Endodermal cell (in vitro differentiated cells): ENCODE measurements around the gene HPD. TPM values are rescaled to one million over a fixed set of nuclear protein-coding genes. Genes with fewer than 3 reads are reported as not detected.
"Not testable (repeated sequence)": the region's sequence is repeated elsewhere in the genome, so short reads cannot be mapped to it uniquely, and the experiment has no call there.

Experiments
- DNase-seq: peaks from one replicate; pipeline ENCODE4 v3.0.0-alpha.2; 2017
- H3K27ac ChIP-seq: 2 replicates; pipeline ENCODE4 v1.5.1; 2013; ENCODE audit warnings: mild to moderate bottlenecking, low read depth, low read length, moderate library complexity
- H3K27me3 ChIP-seq: 2 replicates; pipeline ENCODE4 v1.6.1; 2013; ENCODE audit warnings: mild to moderate bottlenecking, low read length, moderate library complexity; ENCODE audit not compliant: insufficient read depth, control insufficient read depth, poor library complexity, severe bottlenecking
- H3K36me3 ChIP-seq: 2 replicates; pipeline ENCODE4 v1.7.0; 2013; ENCODE audit warnings: mild to moderate bottlenecking, low read length, moderate library complexity; ENCODE audit not compliant: control insufficient read depth, insufficient read depth
- H3K4me1 ChIP-seq: one replicate; pipeline ENCODE4 v1.7.0; 2013; ENCODE audit warnings: low read length; ENCODE audit not compliant: control insufficient read depth, insufficient read depth
- H3K4me3 ChIP-seq: 2 replicates; pipeline ENCODE4 v1.5.1; 2013; ENCODE audit warnings: mild to moderate bottlenecking, low read length, moderate library complexity
- H3K9ac ChIP-seq: 2 replicates; pipeline ENCODE4 v1.6.1; 2013; ENCODE audit warnings: mild to moderate bottlenecking, low read length, moderate library complexity; ENCODE audit not compliant: poor library complexity, severe bottlenecking; ENCODE audit errors: extremely low read depth
- H3K9me3 ChIP-seq: 2 replicates; pipeline ENCODE4 v1.6.1; 2013; ENCODE audit warnings: mild to moderate bottlenecking, low read length, moderate library complexity; ENCODE audit not compliant: control insufficient read depth
- H3K27ac Mint-ChIP-seq: 2 replicates; pipeline ENCODE4 v1.8.0; 2020; ENCODE audit warnings: mixed read lengths
- H3K27me3 Mint-ChIP-seq: 2 replicates; pipeline ENCODE4 v1.8.0; 2021; ENCODE audit warnings: mild to moderate bottlenecking, mixed read lengths; ENCODE audit not compliant: insufficient read depth
- H3K36me3 Mint-ChIP-seq: 2 replicates; pipeline ENCODE4 v1.8.0; 2020; ENCODE audit warnings: low read depth, mixed read lengths
- H3K4me1 Mint-ChIP-seq: 2 replicates; pipeline ENCODE4 v1.8.0; 2020; ENCODE audit warnings: mixed read lengths
- H3K4me3 Mint-ChIP-seq: 2 replicates; pipeline ENCODE4 v1.8.0; 2020; ENCODE audit warnings: mild to moderate bottlenecking, moderate library complexity, mixed read lengths
- H3K9me3 Mint-ChIP-seq: 2 replicates; pipeline ENCODE4 v1.8.0; 2020; ENCODE audit warnings: mild to moderate bottlenecking, mixed read lengths
- WGBS, 2 experiments: methylation state at CpG; one replicate each; pipeline versions ENCODE4 v1.1.5 to v1.1.7; 2013; ENCODE audit warnings: missing lambda C conversion rate in 2 of 2, mixed read lengths in 1 of 2; ENCODE audit not compliant: insufficient coverage in 1 of 2, insufficient read length in 1 of 2; 5-methylcytosine and 5-hydroxymethylcytosine counted together
- total RNA-seq, 2 donors: library from RNA; stranded (reverse); fragmentation: NEBNext Ultra II Directional in 1 of 2; extraction: Animal tissue kit (Norgen Biotek cat#: 25700) in 1 of 2; gene quantifications; 2 replicates in 1 of 2; 3 replicates in 1 of 2; pipeline ENCODE4 v1.2.1, GENCODE V29; 2021
- TF ChIP-seq, protein P1 (sequence below): fragments of 200-600 bp; sonication (generic); conservative IDR thresholded peaks from 2 replicates; pipeline ENCODE4 v1.5.0; 2021; ENCODE audit warnings: antibody characterized with exemption, mild to moderate bottlenecking

Gene HPD
- total RNA-seq, 2 donors from 2014 or later, result 0.55 to 0.71 TPM

DNA sequence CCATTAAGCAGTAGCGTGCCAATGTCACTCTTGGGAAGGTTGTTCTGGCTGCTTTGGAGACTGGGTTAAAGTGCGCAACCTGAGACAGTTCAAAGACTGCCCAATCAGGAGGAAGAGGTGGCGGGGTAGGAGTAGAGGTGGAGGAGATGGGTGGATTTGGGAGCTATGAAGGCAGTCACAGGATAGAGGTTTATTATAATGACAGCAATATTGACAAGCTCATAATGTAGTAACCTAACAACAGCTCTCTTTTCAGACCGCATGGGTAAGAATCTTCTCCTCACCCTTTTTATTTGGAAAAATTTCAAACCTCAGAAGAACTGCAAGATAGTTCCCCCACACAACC is 24.6 kb upstream of the HPD start:
- no peak overlapping the region for H3K4me3 Mint-ChIP-seq
- Histone ChIP-seq H3K36me3 (no peaks in the 10 kb centered on the region), H3K27me3 (no peaks in the 10 kb centered on the region), H3K4me1 (no peaks in the 10 kb centered on the region), H3K9ac (no peak overlapping the region), H3K9me3 (no peaks in the 10 kb centered on the region), H3K4me3 (no peak overlapping the region), H3K27ac (no peak overlapping the region)
- WGBS, 2 experiments, result 80 to 94% methylated on average over 4 of the region's 4 CpGs
- peaks cover under 1% of the 10 kb centered on the region for H3K9me3 Mint-ChIP-seq
- H3K36me3 Mint-ChIP-seq, result no peaks in the 10 kb centered on the region
- peak; percentile 74 for DNase-seq
- TF ChIP-seq, protein P1, sequence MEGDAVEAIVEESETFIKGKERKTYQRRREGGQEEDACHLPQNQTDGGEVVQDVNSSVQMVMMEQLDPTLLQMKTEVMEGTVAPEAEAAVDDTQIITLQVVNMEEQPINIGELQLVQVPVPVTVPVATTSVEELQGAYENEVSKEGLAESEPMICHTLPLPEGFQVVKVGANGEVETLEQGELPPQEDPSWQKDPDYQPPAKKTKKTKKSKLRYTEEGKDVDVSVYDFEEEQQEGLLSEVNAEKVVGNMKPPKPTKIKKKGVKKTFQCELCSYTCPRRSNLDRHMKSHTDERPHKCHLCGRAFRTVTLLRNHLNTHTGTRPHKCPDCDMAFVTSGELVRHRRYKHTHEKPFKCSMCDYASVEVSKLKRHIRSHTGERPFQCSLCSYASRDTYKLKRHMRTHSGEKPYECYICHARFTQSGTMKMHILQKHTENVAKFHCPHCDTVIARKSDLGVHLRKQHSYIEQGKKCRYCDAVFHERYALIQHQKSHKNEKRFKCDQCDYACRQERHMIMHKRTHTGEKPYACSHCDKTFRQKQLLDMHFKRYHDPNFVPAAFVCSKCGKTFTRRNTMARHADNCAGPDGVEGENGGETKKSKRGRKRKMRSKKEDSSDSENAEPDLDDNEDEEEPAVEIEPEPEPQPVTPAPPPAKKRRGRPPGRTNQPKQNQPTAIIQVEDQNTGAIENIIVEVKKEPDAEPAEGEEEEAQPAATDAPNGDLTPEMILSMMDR, result no peak
- H3K27ac Mint-ChIP-seq, result no peak overlapping the region
- H3K4me1 Mint-ChIP-seq, result peaks cover 3% of the 10 kb centered on the region
- H3K27me3 Mint-ChIP-seq, result peaks cover 6% of the 10 kb centered on the region

GRCh38 chr12:121876080-121876447 is 17.4 kb upstream of the HPD start:
- not testable (repeated sequence) for H3K27ac Mint-ChIP-seq

GRCh38 chr12:121875582-121875981 is 16.9 kb upstream of the HPD start:
- Mint-ChIP-seq H3K9me3 (no peaks in the 10 kb centered on the region), H3K27me3 (peaks cover 4% of the 10 kb centered on the region), H3K4me3 (no peak overlapping the region), H3K27ac (no peak overlapping the region), H3K4me1 (no peaks in the 10 kb centered on the region), H3K36me3 (no peaks in the 10 kb centered on the region)
- H3K9ac ChIP-seq, result no peak overlapping the region
- H3K36me3 ChIP-seq, result no peaks in the 10 kb centered on the region
- DNase-seq, result no peak
- H3K27ac ChIP-seq, result no peak overlapping the region
- H3K9me3 ChIP-seq, result no peaks in the 10 kb centered on the region
- TF ChIP-seq, protein P1, result no peak
- H3K4me3 ChIP-seq, result no peak overlapping the region
- H3K27me3 ChIP-seq, result no peaks in the 10 kb centered on the region
- WGBS, 2 experiments, result 90 to 92% methylated on average over 3 to 6 of the region's 6 CpGs
- no peaks in the 10 kb centered on the region for H3K4me1 ChIP-seq

More at GRCh38 chr12:121876080-121876447, 17.4 kb upstream of the HPD start:
- H3K4me1 Mint-ChIP-seq, H3K4me3 ChIP-seq, H3K27me3 ChIP-seq, H3K27ac ChIP-seq, H3K36me3 Mint-ChIP-seq, H3K9me3 ChIP-seq, H3K4me3 Mint-ChIP-seq, H3K27me3 Mint-ChIP-seq, H3K36me3 ChIP-seq, H3K9me3 Mint-ChIP-seq, H3K9ac ChIP-seq, DNase-seq, H3K4me1 ChIP-seq: not testable (repeated sequence)
- WGBS, 2 experiments, result 95 to 97% methylated on average over 4 to 8 of the region's 8 CpGs

DNA sequence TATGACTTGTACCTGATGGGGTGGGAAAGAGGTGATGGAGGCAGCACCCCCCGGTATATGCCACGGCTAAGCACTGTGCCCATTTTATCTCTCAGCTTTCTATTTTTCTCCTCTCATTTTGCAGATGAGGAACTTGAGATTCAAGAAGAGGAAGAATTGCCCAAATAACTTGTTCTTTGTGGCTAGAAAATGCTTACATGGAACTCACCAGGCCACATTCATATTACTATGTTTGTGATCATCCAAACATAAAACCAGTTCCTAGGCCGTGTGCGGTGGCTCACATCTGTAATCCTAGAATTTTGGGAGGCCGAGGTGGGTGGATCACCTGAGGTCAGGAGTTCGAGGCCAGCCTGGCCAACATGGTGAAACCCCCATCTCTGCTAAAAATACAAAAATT is 15.4 kb upstream of the HPD start:
- H3K9me3 Mint-ChIP-seq, result no peaks in the 10 kb centered on the region
- peaks cover 4% of the 10 kb centered on the region for H3K27me3 Mint-ChIP-seq
- H3K27me3 ChIP-seq, result no peaks in the 10 kb centered on the region
- H3K36me3 ChIP-seq, result no peaks in the 10 kb centered on the region
- H3K4me3 Mint-ChIP-seq, result no peak overlapping the region
- no peak overlapping the region for H3K27ac Mint-ChIP-seq
- H3K9me3 ChIP-seq, result no peaks in the 10 kb centered on the region
- H3K4me3 ChIP-seq, result no peak overlapping the region
- no peak overlapping the region for H3K9ac ChIP-seq
- H3K27ac ChIP-seq, result no peak overlapping the region
- 96 to 100% methylated on average over 6 of the region's 6 CpGs for WGBS, 2 experiments
- TF ChIP-seq, protein P1, result no peak
- no peaks in the 10 kb centered on the region for H3K4me1 ChIP-seq
- no peak for DNase-seq
- H3K4me1 Mint-ChIP-seq, result no peaks in the 10 kb centered on the region
- no peaks in the 10 kb centered on the region for H3K36me3 Mint-ChIP-seq
